HG03280 (cell line): ENCODE data around the gene CEP97.

Experiments used
- ATAC-seq: cut with Tn5 transposase; IDR thresholded peaks from one replicate; pipeline ENCODE4 v1.9.1; 2021; ENCODE audit warnings: mild to moderate bottlenecking, moderate library complexity; ENCODE audit not compliant: unreplicated experiment

The CEP97 gene

GRCh38 chr3:101811875-101812274 lies 87.5 kb downstream of the CEP97 start:
- ATAC-seq: no peak

GRCh38 chr3:101812895-101813294 lies 88.5 kb downstream of the CEP97 start:
- no peak for ATAC-seq

GRCh38 chr3:101813817-101814440 lies 89.5 kb downstream of the CEP97 start:
- ATAC-seq: no peak

GRCh38 chr3:101814835-101815234 lies 90.4 kb downstream of the CEP97 start:
- no peak for ATAC-seq

GRCh38 chr3:101816215-101817149 lies 92.1 kb downstream of the CEP97 start:
- no peak for ATAC-seq

GRCh38 chr3:101817992-101818391 lies 93.6 kb downstream of the CEP97 start:
- no peak for ATAC-seq

- no peak for ATAC-seq
These were observed 95.3 kb downstream of the CEP97 start for GRCh38 chr3:101819649-101820206.
